A673 (cell line): ENCODE measurements around the gene PTPRR. TPM values are rescaled to one million over a fixed set of nuclear protein-coding genes. Genes with fewer than 3 reads are reported as not detected.

ENCODE experiments used
- BruUV-seq: library from RNA; stranded (reverse); fragments of 400-500 nt; replicated peaks from 2 replicates; lab custom pipeline; 2021; lab: Mats Ljungman, UMichigan
- CTCF ChIA-PET: fragments of 300-600 bp; sonication (Branson Sonifier 250); formaldehyde crosslinking; loops from one replicate; lab custom pipeline; 2022; ENCODE audit warnings: antibody characterized with exemption; lab: Charles Lee
- POLR2A ChIA-PET: fragments of 300-600 bp; sonication (Branson Sonifier 250); formaldehyde crosslinking; loops from one replicate; lab custom pipeline; 2022; ENCODE audit warnings: antibody characterized with exemption; ENCODE audit not compliant: low non-redundant PET; lab: Charles Lee
- DNase-seq: peaks from one replicate; pipeline ENCODE4 v3.0.0-alpha.2; 2015; ENCODE audit warnings: low spot score
- H3K27ac ChIP-seq: fragments of 200-600 bp; sonication (generic); 2 replicates; pipeline ENCODE4 v1.5.1; 2016; ENCODE audit warnings: mixed run types, low read depth, mild to moderate bottlenecking, mixed read lengths, antibody characterized with exemption, low read length; ENCODE audit not compliant: poor library complexity, severe bottlenecking
- H3K27me3 ChIP-seq: fragments of 200-600 bp; sonication (generic); replicated peaks from 2 replicates; pipeline ENCODE4 v1.6.1; 2017; ENCODE audit warnings: mixed run types, low read depth, mild to moderate bottlenecking, mixed read lengths, antibody characterized with exemption, low read length; ENCODE audit not compliant: insufficient read depth, poor library complexity
- H3K36me3 ChIP-seq: fragments of 200-600 bp; sonication (generic); 2 replicates; pipeline ENCODE4 v1.6.1; 2016; ENCODE audit warnings: mixed run types, mild to moderate bottlenecking, mixed read lengths, antibody characterized with exemption, low read length; ENCODE audit not compliant: insufficient read depth, poor library complexity, severe bottlenecking
- H3K4me1 ChIP-seq: fragments of 200-600 bp; sonication (generic); 2 replicates; pipeline ENCODE4 v1.6.1; 2017; ENCODE audit warnings: mixed run types, mild to moderate bottlenecking, mixed read lengths, antibody characterized with exemption, low read length; ENCODE audit not compliant: insufficient read depth, poor library complexity, severe bottlenecking
- H3K4me3 ChIP-seq: fragments of 200-600 bp; sonication (generic); 2 replicates; pipeline ENCODE4 v1.5.1; 2016; ENCODE audit warnings: low read depth, mixed run types, mild to moderate bottlenecking, mixed read lengths, low read length; ENCODE audit not compliant: poor library complexity, severe bottlenecking
- H3K9me3 ChIP-seq: fragments of 200-600 bp; sonication (generic); 2 replicates; pipeline ENCODE4 v1.6.1; 2016; ENCODE audit warnings: mixed run types, low read depth, mild to moderate bottlenecking, mixed read lengths, antibody characterized with exemption, low read length; ENCODE audit not compliant: poor library complexity, severe bottlenecking
- CTCF ChIP-seq: fragments of 300-800, 200-600 bp; sonication (generic); conservative IDR thresholded peaks from 2 replicates; pipeline ENCODE4 v1.5.1; 2017; ENCODE audit warnings: low read depth, mild to moderate bottlenecking, antibody characterized with exemption, low read length, moderate library complexity, mixed read lengths
- EZH2 ChIP-seq: fragments of 200-600 bp; sonication (generic); IDR thresholded peaks from 2 replicates; pipeline ENCODE4 v1.6.1; 2017; ENCODE audit warnings: borderline replicate concordance, low read depth, mild to moderate bottlenecking, mixed read lengths, antibody characterized with exemption, low read length; ENCODE audit not compliant: poor library complexity, severe bottlenecking
- intact Hi-C: fragments of 100-400 bp; cut with micrococcal nuclease; formaldehyde crosslinking; loops from one replicate; pipeline ENCODE4 v1.10.0; 2022; ENCODE audit not compliant: unreplicated experiment
- total RNA-seq: library from RNA; stranded (reverse); gene quantifications from 2 replicates; pipeline ENCODE4 v1.2.3, GENCODE V29; 2021

PTPRR gene
- total RNA-seq, 1 experiment from 2014 or later = not detected

GRCh38 chr12:70936203-70936813, 15.8 kb upstream of the PTPRR start:
- Histone ChIP-seq H3K36me3 (no peaks in the 10 kb centered on the region), H3K4me1 (no peaks in the 10 kb centered on the region), H3K4me3 (no peak overlapping the region), H3K9me3 (no peaks in the 10 kb centered on the region), H3K27ac (no peak overlapping the region), H3K27me3 (no peaks in the 10 kb centered on the region)
- intact Hi-C loops = no loop called here
- ChIA-PET POLR2A (no interaction called here), CTCF (no interaction called here)
- BruUV-seq = no TSS peak
- no peak for DNase-seq
- TF ChIP-seq CTCF (no peak), EZH2 (no peak)

- H3K9me3 ChIP-seq = no peaks in the 10 kb centered on the region
- H3K4me3 ChIP-seq = no peak overlapping the region
- no peak for DNase-seq
- H3K27ac ChIP-seq = no peak overlapping the region
- CTCF ChIA-PET = no interaction called here
- POLR2A ChIA-PET = no interaction called here
- H3K4me1 ChIP-seq = no peaks in the 10 kb centered on the region
- no TSS peak for BruUV-seq
- TF ChIP-seq EZH2 = no peak
- no peak for TF ChIP-seq CTCF
- no peaks in the 10 kb centered on the region for H3K27me3 ChIP-seq
- no peaks in the 10 kb centered on the region for H3K36me3 ChIP-seq
- intact Hi-C loops = no loop called here
These were observed 12.6 kb upstream of the PTPRR start for GRCh38 chr12:70933133-70933532.

GRCh38 chr12:70929029-70929428, 8.5 kb upstream of the PTPRR start:
- no peak for DNase-seq
- ChIA-PET POLR2A (no interaction called here), CTCF (no interaction called here)
- TF ChIP-seq EZH2 = no peak
- no peak for TF ChIP-seq CTCF
- no peaks in the 10 kb centered on the region for H3K9me3 ChIP-seq
- no TSS peak for BruUV-seq
- H3K36me3 ChIP-seq = no peaks in the 10 kb centered on the region
- no peaks in the 10 kb centered on the region for H3K4me1 ChIP-seq
- H3K27ac ChIP-seq = no peak overlapping the region
- intact Hi-C loops = no loop called here
- H3K27me3 ChIP-seq = no peaks in the 10 kb centered on the region
- no peak overlapping the region for H3K4me3 ChIP-seq
